ENCODE results near the gene ZSWIM1.
"Not testable (repeated sequence)": the region's sequence is repeated elsewhere in the genome, so short reads cannot be mapped to it uniquely, and the experiment has no call there.

The ZSWIM1 gene

GRCh38 chr20:45890077-45890984, 9.3 kb downstream of the ZSWIM1 start:
- peak; percentile 20 for DNase-seq (ENCODE audit: low read depth)

GRCh38 chr20:45890985-45891983, 10.3 kb downstream of the ZSWIM1 start, which contains the start of the genes CTSA and NEURL2:
Gene CTSA, plus strand, starts transcription at chr20:45891335. Its CDS starts 234 bp downstream, at chr20:45891569.
Gene NEURL2, minus strand, starts transcription at chr20:45891208. Its CDS starts 217 bp downstream, at chr20:45890991.
- DNase-seq (ENCODE audit: low read depth): peak; percentile 82

- DNase-seq (ENCODE audit: low read depth): no peak
These were observed 11.2 kb downstream of the ZSWIM1 start for GRCh38 chr20:45892049-45892825.

- DNase-seq (ENCODE audit: low read depth): no peak
These were observed 11.9 kb downstream of the ZSWIM1 start for GRCh38 chr20:45892828-45893500.

- no peak for DNase-seq (ENCODE audit: low read depth)
These were observed 12.8 kb downstream of the ZSWIM1 start for GRCh38 chr20:45893831-45894230.

GRCh38 chr20:45894797-45895196, 13.8 kb downstream of the ZSWIM1 start:
- no peak for DNase-seq (ENCODE audit: low read depth)

- DNase-seq (ENCODE audit: low read depth): no peak
These were observed 15.7 kb downstream of the ZSWIM1 start for GRCh38 chr20:45896641-45897161.

GRCh38 chr20:45897289-45897688, 16.3 kb downstream of the ZSWIM1 start:
- DNase-seq (ENCODE audit: low read depth): no peak

- no peak for DNase-seq (ENCODE audit: low read depth)
These were observed 16.7 kb downstream of the ZSWIM1 start for GRCh38 chr20:45897692-45898091.

GRCh38 chr20:45898285-45898684, 17.3 kb downstream of the ZSWIM1 start:
- no peak for DNase-seq (ENCODE audit: low read depth)

GRCh38 chr20:45899046-45899835, 18.2 kb downstream of the ZSWIM1 start:
- no peak for DNase-seq (ENCODE audit: low read depth)

GRCh38 chr20:45901332-45901731, 20.3 kb downstream of the ZSWIM1 start:
- DNase-seq (ENCODE audit: low read depth): not testable (repeated sequence)

GRCh38 chr20:45902199-45902701, 21.2 kb downstream of the ZSWIM1 start:
- no peak for DNase-seq (ENCODE audit: low read depth)

GRCh38 chr20:45904583-45905504, 23.8 kb downstream of the ZSWIM1 start:
- DNase-seq (ENCODE audit: low read depth): no peak

GRCh38 chr20:45905505-45906079, 24.6 kb downstream of the ZSWIM1 start:
- DNase-seq (ENCODE audit: low read depth): no peak

GRCh38 chr20:45907219-45907948, 26.4 kb downstream of the ZSWIM1 start:
- DNase-seq (ENCODE audit: low read depth): no peak

- DNase-seq (ENCODE audit: low read depth): no peak
These were observed 27.1 kb downstream of the ZSWIM1 start for GRCh38 chr20:45908084-45908483.
